Neural progenitor cell (in vitro differentiated cells): ENCODE measurements around the gene KCNIP1. TPM values are rescaled to one million over a fixed set of nuclear protein-coding genes. Genes with fewer than 3 reads are reported as not detected.

ENCODE experiments used
- DNase-seq: peaks from one replicate; pipeline ENCODE4 v3.0.0-alpha.2; 2016; ENCODE audit warnings: low spot score
- H2AFZ ChIP-seq: fragments of 200-600 bp; sonication (generic); replicated peaks from 2 replicates; pipeline ENCODE4 v1.6.1; 2016; ENCODE audit warnings: antibody characterized with exemption
- H3F3A ChIP-seq: fragments of 200-600 bp; sonication (generic); 2 replicates; pipeline ENCODE4 v1.6.1; 2016; ENCODE audit warnings: antibody characterized with exemption, low read depth
- H3K27ac ChIP-seq: fragments of 200-600 bp; sonication (generic); 2 replicates; pipeline ENCODE4 v1.5.1; 2016; ENCODE audit warnings: mild to moderate bottlenecking
- H3K27me3 ChIP-seq: fragments of 200-600 bp; sonication (generic); 2 replicates; pipeline ENCODE4 v1.6.1; 2016; ENCODE audit warnings: mild to moderate bottlenecking, moderate library complexity
- H3K36me3 ChIP-seq: fragments of 200-600 bp; sonication (generic); 2 replicates; pipeline ENCODE4 v1.5.1; 2016
- H3K4me1 ChIP-seq: fragments of 200-600 bp; sonication (generic); 2 replicates; pipeline ENCODE4 v1.6.1; 2016; ENCODE audit warnings: mixed run types
- H3K4me2 ChIP-seq: fragments of 200-600 bp; sonication (generic); 2 replicates; pipeline ENCODE4 v1.6.1; 2016
- H3K4me3 ChIP-seq: fragments of 200-600 bp; sonication (generic); 2 replicates; pipeline ENCODE4 v1.5.1; 2016
- H3K79me2 ChIP-seq: fragments of 200-600 bp; sonication (generic); 2 replicates; pipeline ENCODE4 v1.6.1; 2016; ENCODE audit warnings: low read depth
- H3K9ac ChIP-seq: fragments of 200-600 bp; sonication (generic); 2 replicates; pipeline ENCODE4 v1.6.1; 2016
- H3K9me3 ChIP-seq: fragments of 200-600 bp; sonication (generic); 2 replicates; pipeline ENCODE4 v1.5.1; 2016; ENCODE audit warnings: low read depth
- H4K20me1 ChIP-seq: fragments of 200-600 bp; sonication (generic); 2 replicates; pipeline ENCODE4 v1.6.1; 2016; ENCODE audit warnings: low read depth
- H3K27ac Mint-ChIP-seq: 3 replicates; pipeline ENCODE4 v1.8.0; 2021; ENCODE audit warnings: mixed read lengths
- H3K27me3 Mint-ChIP-seq: 2 replicates; pipeline ENCODE4 v1.8.0; 2022; ENCODE audit warnings: low read depth, mild to moderate bottlenecking, inconsistent platforms, moderate library complexity, mixed read lengths; ENCODE audit not compliant: insufficient read depth
- H3K36me3 Mint-ChIP-seq: 3 replicates; pipeline ENCODE4 v1.8.0; 2021; ENCODE audit warnings: mixed read lengths
- H3K4me1 Mint-ChIP-seq: 3 replicates; pipeline ENCODE4 v1.8.0; 2021; ENCODE audit warnings: mixed read lengths
- H3K4me3 Mint-ChIP-seq: 3 replicates; pipeline ENCODE4 v1.8.0; 2021; ENCODE audit warnings: mild to moderate bottlenecking, moderate library complexity, mixed read lengths
- H3K9me3 Mint-ChIP-seq: 3 replicates; pipeline ENCODE4 v1.8.0; 2020; ENCODE audit warnings: mixed read lengths
- EZH2 ChIP-seq: fragments of 200-600 bp; sonication (generic); IDR thresholded peaks from 2 replicates; pipeline ENCODE4 v1.6.1; 2017; ENCODE audit warnings: antibody characterized with exemption, mild to moderate bottlenecking, moderate library complexity
- EZH2phosphoT487 ChIP-seq: fragments of 200-600 bp; sonication (generic); IDR thresholded peaks from 2 replicates; pipeline ENCODE4 v1.6.1; 2017; ENCODE audit warnings: antibody characterized with exemption
- total RNA-seq: library from RNA; depleted of rRNA; stranded (reverse); fragments of >200 nt; gene quantifications from 2 replicates; pipeline ENCODE4 v1.2.3, GENCODE V29; 2015; ENCODE audit warnings: low replicate concordance
- TF ChIP-seq, protein P1 (sequence below): fragments of 200-600 bp; sonication (generic); IDR thresholded peaks from 2 replicates; pipeline ENCODE4 v1.5.1; 2017; ENCODE audit warnings: antibody characterized with exemption, mild to moderate bottlenecking

KCNIP1 gene
- total RNA-seq, 1 donor from 2014 or later: 2.8 TPM

DNA sequence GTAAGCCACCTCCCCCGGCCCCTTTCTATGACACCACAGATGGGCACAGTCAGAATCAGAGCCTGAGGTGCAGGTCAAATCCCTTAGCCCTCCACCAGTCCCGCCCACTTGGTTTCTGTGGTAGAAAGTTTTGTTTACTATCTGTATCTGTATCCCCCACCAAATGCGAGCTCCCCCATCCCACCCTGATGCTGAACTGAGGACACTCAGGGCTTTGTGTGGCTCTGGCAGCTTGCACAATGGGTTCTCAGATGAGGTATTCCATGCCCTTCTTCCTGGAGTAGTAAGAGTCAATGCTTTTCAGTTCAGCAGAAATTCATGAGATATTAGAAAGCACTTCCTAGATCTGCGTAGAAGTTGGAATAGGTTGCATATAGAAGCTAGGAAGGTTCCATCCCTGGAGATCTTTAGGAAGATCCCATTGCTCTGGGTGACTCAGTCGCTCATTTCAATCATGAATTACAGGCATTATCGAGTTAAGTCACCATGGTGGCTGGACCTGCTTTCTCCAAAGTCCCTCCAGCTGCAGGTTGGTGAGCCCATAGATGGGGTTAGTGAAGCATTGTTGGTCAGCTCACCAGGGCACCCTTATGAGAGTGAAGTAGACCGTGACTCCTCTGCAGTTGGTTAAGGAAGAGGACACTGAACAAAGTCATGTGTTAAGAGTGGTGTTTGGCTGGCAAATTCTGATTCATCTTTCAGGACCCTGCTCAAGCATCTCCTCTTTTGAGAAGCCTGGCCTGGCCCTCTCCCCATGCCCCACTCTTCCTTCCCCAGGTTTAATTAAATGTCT is 10.6 kb upstream of the KCNIP1 start:
- Mint-ChIP-seq H3K36me3 (no peaks in the 10 kb centered on the region), H3K4me1 (peaks cover 45% of the 10 kb centered on the region), H3K9me3 (no peaks in the 10 kb centered on the region), H3K27me3 (peaks cover 10% of the 10 kb centered on the region), H3K4me3 (no peak overlapping the region), H3K27ac (no peak overlapping the region)
- Histone ChIP-seq H3K36me3 (no peaks in the 10 kb centered on the region), H3K9ac (no peak overlapping the region), H2AFZ (no peak overlapping the region), H3K4me2 (no peak overlapping the region), H3K9me3 (no peaks in the 10 kb centered on the region), H3K79me2 (no peaks in the 10 kb centered on the region), H3K27ac (no peak overlapping the region), H3K4me1 (peaks cover 12% of the 10 kb centered on the region), H3K27me3 (no peaks in the 10 kb centered on the region), H4K20me1 (no peaks in the 10 kb centered on the region), H3K4me3 (no peak overlapping the region), H3F3A (no peaks in the 10 kb centered on the region)
- no peak for DNase-seq
- no peak for TF ChIP-seq EZH2phosphoT487
- TF ChIP-seq EZH2: no peak
- TF ChIP-seq, protein P1, sequence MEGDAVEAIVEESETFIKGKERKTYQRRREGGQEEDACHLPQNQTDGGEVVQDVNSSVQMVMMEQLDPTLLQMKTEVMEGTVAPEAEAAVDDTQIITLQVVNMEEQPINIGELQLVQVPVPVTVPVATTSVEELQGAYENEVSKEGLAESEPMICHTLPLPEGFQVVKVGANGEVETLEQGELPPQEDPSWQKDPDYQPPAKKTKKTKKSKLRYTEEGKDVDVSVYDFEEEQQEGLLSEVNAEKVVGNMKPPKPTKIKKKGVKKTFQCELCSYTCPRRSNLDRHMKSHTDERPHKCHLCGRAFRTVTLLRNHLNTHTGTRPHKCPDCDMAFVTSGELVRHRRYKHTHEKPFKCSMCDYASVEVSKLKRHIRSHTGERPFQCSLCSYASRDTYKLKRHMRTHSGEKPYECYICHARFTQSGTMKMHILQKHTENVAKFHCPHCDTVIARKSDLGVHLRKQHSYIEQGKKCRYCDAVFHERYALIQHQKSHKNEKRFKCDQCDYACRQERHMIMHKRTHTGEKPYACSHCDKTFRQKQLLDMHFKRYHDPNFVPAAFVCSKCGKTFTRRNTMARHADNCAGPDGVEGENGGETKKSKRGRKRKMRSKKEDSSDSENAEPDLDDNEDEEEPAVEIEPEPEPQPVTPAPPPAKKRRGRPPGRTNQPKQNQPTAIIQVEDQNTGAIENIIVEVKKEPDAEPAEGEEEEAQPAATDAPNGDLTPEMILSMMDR: no peak

DNA sequence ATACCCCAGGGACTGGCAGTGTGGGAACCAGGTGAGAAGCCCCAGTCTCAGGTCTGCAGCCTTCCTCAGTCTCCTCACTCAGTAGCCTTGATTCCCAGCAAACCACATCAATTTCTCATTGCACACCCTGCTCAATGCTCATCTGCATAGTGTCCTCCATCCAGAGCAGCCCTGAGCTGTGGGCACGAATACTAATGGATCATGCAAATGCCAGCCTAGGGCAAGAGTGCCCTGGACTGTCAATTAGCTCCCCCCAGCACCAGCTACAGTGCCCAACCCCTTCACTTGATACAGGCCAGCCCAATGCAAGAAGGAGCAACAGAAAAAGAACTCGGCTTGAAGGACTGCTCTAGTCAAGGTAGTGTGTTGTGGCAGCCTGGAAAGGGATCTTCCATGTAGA is 9.8 kb upstream of the KCNIP1 start:
- Mint-ChIP-seq H3K27me3 (peaks cover 11% of the 10 kb centered on the region), H3K4me1 (peaks cover 47% of the 10 kb centered on the region), H3K27ac (no peak overlapping the region), H3K4me3 (no peak overlapping the region), H3K36me3 (no peaks in the 10 kb centered on the region), H3K9me3 (no peaks in the 10 kb centered on the region)
- no peaks in the 10 kb centered on the region for H3F3A ChIP-seq
- H3K79me2 ChIP-seq: no peaks in the 10 kb centered on the region
- no peak overlapping the region for H3K27ac ChIP-seq
- no peak for DNase-seq
- no peak overlapping the region for H3K4me3 ChIP-seq
- H3K27me3 ChIP-seq: no peaks in the 10 kb centered on the region
- H3K9me3 ChIP-seq: no peaks in the 10 kb centered on the region
- no peak overlapping the region for H3K9ac ChIP-seq
- no peak overlapping the region for H2AFZ ChIP-seq
- H3K4me1 ChIP-seq: peaks cover 12% of the 10 kb centered on the region
- TF ChIP-seq EZH2: no peak
- TF ChIP-seq, protein P1: no peak
- TF ChIP-seq EZH2phosphoT487: no peak
- no peaks in the 10 kb centered on the region for H4K20me1 ChIP-seq
- H3K4me2 ChIP-seq: no peak overlapping the region
- no peaks in the 10 kb centered on the region for H3K36me3 ChIP-seq

DNA sequence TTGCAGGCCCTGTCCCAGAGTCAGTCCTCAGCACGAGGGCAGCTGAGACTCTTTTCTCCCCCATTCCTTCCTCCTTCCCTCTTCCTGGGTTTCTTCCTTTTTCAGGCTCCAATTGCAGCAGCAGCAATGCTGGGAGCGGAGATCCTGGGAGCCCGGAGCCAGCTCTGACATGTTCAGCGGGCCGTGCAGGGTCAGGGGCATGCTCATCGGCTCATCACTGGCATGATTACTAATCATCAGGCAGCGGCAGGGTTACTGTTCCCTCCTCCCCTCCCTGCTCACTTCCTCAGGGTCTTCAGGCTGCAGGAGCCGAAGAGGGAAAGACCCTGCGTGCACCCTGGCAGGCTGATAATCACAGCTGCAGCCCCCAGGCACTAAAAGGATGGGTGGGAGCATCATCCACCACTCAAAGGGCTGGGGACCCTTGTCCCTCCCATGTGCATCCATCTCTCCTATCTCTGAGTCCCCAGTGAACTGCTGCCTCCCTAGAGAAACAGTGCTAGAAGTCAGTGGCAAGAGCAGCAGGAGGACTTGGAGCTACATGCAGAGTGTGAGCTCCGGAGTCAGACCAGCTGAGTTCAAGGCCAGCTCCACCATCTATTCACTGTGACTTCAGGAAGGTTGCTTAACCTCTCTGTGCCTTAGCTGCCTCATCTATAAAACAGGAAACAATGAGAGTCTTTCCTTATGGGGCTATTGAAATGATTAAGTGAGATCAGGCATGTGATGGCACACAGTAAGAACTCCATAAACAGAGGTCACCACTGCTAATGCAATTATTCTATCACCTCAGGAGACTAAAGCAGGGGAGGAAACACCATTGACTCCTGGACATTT is 7.8 kb upstream of the KCNIP1 start:
- Mint-ChIP-seq H3K27ac (peak overlapping the region; percentile 36), H3K27me3 (peaks cover 11% of the 10 kb centered on the region), H3K9me3 (no peaks in the 10 kb centered on the region), H3K36me3 (no peaks in the 10 kb centered on the region), H3K4me1 (peaks cover 51% of the 10 kb centered on the region), H3K4me3 (no peak overlapping the region)
- Histone ChIP-seq H3K4me1 (peaks cover 12% of the 10 kb centered on the region), H3K36me3 (no peaks in the 10 kb centered on the region), H3K27me3 (no peaks in the 10 kb centered on the region), H3K9me3 (no peaks in the 10 kb centered on the region), H2AFZ (no peak overlapping the region), H4K20me1 (no peaks in the 10 kb centered on the region), H3K9ac (no peak overlapping the region), H3K4me3 (no peak overlapping the region), H3K4me2 (no peak overlapping the region), H3K27ac (no peak overlapping the region), H3K79me2 (no peaks in the 10 kb centered on the region), H3F3A (no peaks in the 10 kb centered on the region)
- TF ChIP-seq EZH2phosphoT487 (no peak), EZH2 (no peak)
- TF ChIP-seq, protein P1: no peak
- no peak for DNase-seq
